ENCODE results near the gene VDR. TPM values are rescaled to one million over a fixed set of nuclear protein-coding genes. Genes with fewer than 3 reads are reported as not detected.
A peak's percentile ranks its signal among the peaks of the same experiment; 100 is the strongest.

The VDR gene
- total RNA-seq, 1 donor from 2014 or later: not detected

- Mint-ChIP-seq H3K4me3 (ENCODE audit: unreplicated experiment) (no peak overlapping the region), H3K4me1 (ENCODE audit: low read depth, unreplicated experiment) (peaks cover 28% of the 10 kb centered on the region), H3K36me3 (ENCODE audit: unreplicated experiment) (no peaks in the 10 kb centered on the region), H3K27me3 (ENCODE audit: unreplicated experiment) (peaks cover 6% of the 10 kb centered on the region), H3K27ac (ENCODE audit: unreplicated experiment) (no peak overlapping the region), H3K9me3 (ENCODE audit: unreplicated experiment) (peaks cover 7% of the 10 kb centered on the region)
- DNase-seq: no peak
- TF ChIP-seq CTCF (IDR thresholded peaks at IDR 0.05; ENCODE audit: partially characterized antibody, unreplicated experiment): peak; percentile 38
Observed at GRCh38 chr12:47802312-47802711, 102.5 kb downstream of the VDR start.

GRCh38 chr12:47801904-47802246, 102.9 kb downstream of the VDR start:
- no peak for TF ChIP-seq CTCF (IDR thresholded peaks at IDR 0.05; ENCODE audit: partially characterized antibody, unreplicated experiment)
- Mint-ChIP-seq H3K4me3 (ENCODE audit: unreplicated experiment) (no peak overlapping the region), H3K36me3 (ENCODE audit: unreplicated experiment) (no peaks in the 10 kb centered on the region), H3K27ac (ENCODE audit: unreplicated experiment) (no peak overlapping the region), H3K9me3 (ENCODE audit: unreplicated experiment) (peaks cover 4% of the 10 kb centered on the region), H3K4me1 (ENCODE audit: low read depth, unreplicated experiment) (peaks cover 26% of the 10 kb centered on the region), H3K27me3 (ENCODE audit: unreplicated experiment) (peaks cover 6% of the 10 kb centered on the region)
- no peak for DNase-seq

GRCh38 chr12:47801170-47801903, 103.5 kb downstream of the VDR start:
- Mint-ChIP-seq H3K9me3 (ENCODE audit: unreplicated experiment) (peaks cover 4% of the 10 kb centered on the region), H3K36me3 (ENCODE audit: unreplicated experiment) (no peaks in the 10 kb centered on the region), H3K27me3 (ENCODE audit: unreplicated experiment) (peaks cover 4% of the 10 kb centered on the region), H3K4me1 (ENCODE audit: low read depth, unreplicated experiment) (peaks cover 26% of the 10 kb centered on the region), H3K4me3 (ENCODE audit: unreplicated experiment) (no peak overlapping the region), H3K27ac (ENCODE audit: unreplicated experiment) (no peak overlapping the region)
- no peak for DNase-seq
- TF ChIP-seq CTCF (IDR thresholded peaks at IDR 0.05; ENCODE audit: partially characterized antibody, unreplicated experiment): no peak

GRCh38 chr12:47800582-47800981, 104.2 kb downstream of the VDR start:
- Mint-ChIP-seq H3K36me3 (ENCODE audit: unreplicated experiment) (no peaks in the 10 kb centered on the region), H3K27ac (ENCODE audit: unreplicated experiment) (no peak overlapping the region)

More at GRCh38 chr12:47800582-47800981, 104.2 kb downstream of the VDR start:
- no peak for TF ChIP-seq CTCF (IDR thresholded peaks at IDR 0.05; ENCODE audit: partially characterized antibody, unreplicated experiment)
- H3K4me1 Mint-ChIP-seq (ENCODE audit: low read depth, unreplicated experiment): peaks cover 26% of the 10 kb centered on the region
- DNase-seq: no peak
- H3K9me3 Mint-ChIP-seq (ENCODE audit: unreplicated experiment): peaks cover 4% of the 10 kb centered on the region
- no peak overlapping the region for H3K4me3 Mint-ChIP-seq (ENCODE audit: unreplicated experiment)
- H3K27me3 Mint-ChIP-seq (ENCODE audit: unreplicated experiment): peaks cover 4% of the 10 kb centered on the region
